ENCODE measurements around the gene NCAPD3.

- TF ChIP-seq CTCF (conservative IDR thresholded peaks at IDR 0.05 in 1 of 2, IDR thresholded peaks at IDR 0.05 in 1 of 2; ENCODE audit: low read depth in 1 of 2, low read length in 2 of 2) (peak; percentile 91 to 96), EZH2 (IDR thresholded peaks at IDR 0.05; ENCODE audit: low read length, missing control alignments) (no peak)
Measured at GRCh38 chr11:134139873-134140331, 83.9 kb downstream of the NCAPD3 start.

All from fibroblast of lung (primary cell).